ENCODE data around the gene P3H2. TPM values are rescaled to one million over a fixed set of nuclear protein-coding genes. Genes with fewer than 3 reads are reported as not detected.

The P3H2 gene
- total RNA-seq, 1 experiment from 2014 or later: 0.76 TPM

GRCh38 chr3:190084983-190085382, 35.7 kb downstream of the P3H2 start:
- Histone ChIP-seq H3K4me3 (replicated peaks in 1 of 2; ENCODE audit: low read depth in 1 of 2, low read length in 2 of 2) (no peak overlapping the region), H2AFZ (ENCODE audit: low read depth, low read length, poor library complexity, severe bottlenecking) (no peak overlapping the region), H3K4me2 (ENCODE audit: low read length) (no peak overlapping the region), H3K9me3 (ENCODE audit: control insufficient read depth in 1 of 2, insufficient read depth in 1 of 2, low read depth in 1 of 2, low read length in 2 of 2) (no peaks in the 10 kb centered on the region), H3K27ac (ENCODE audit: low read depth, low read length) (no peak overlapping the region), H3K27me3 (ENCODE audit: insufficient read depth, low read length) (no peaks in the 10 kb centered on the region), H3K9me2 (ENCODE audit: insufficient read depth) (no peaks in the 10 kb centered on the region), H3K79me2 (ENCODE audit: insufficient read depth, low read length) (no peaks in the 10 kb centered on the region), H3K9ac (ENCODE audit: low read length) (no peak overlapping the region), H3K36me3 (ENCODE audit: control insufficient read depth in 1 of 2, insufficient read depth in 2 of 2, low read length in 2 of 2) (no peaks in the 10 kb centered on the region), H4K20me1 (ENCODE audit: insufficient read depth) (no peaks in the 10 kb centered on the region), H3K4me1 (ENCODE audit: control insufficient read depth in 1 of 2, insufficient read depth in 2 of 2, low read length in 2 of 2) (no peaks in the 10 kb centered on the region)
- no TSS peak for BruUV-seq (replicated peaks)
- ChIA-PET POLR2A (no interaction called here), CTCF (no interaction called here), RAD21 (ENCODE audit: low non-redundant PET in 1 of 2, low total read pairs in 2 of 2, uncharacterized antibody in 2 of 2, unreplicated experiment in 2 of 2) (no interaction called here)
- TF ChIP-seq POLR2AphosphoS5 (IDR thresholded peaks at IDR 0.05; ENCODE audit: low read depth, low read length) (no peak), EZH2 (IDR thresholded peaks at IDR 0.05) (no peak), CEBPB (IDR thresholded peaks at IDR 0.05; ENCODE audit: low read depth) (no peak), SRF (IDR thresholded peaks at IDR 0.05; ENCODE audit: low read depth) (no peak), POLR2A (IDR thresholded peaks at IDR 0.05; ENCODE audit: borderline replicate concordance, extremely low read depth, insufficient read depth, insufficient read length) (no peak), SP1 (IDR thresholded peaks at IDR 0.05; ENCODE audit: low read depth) (no peak), ZBTB33 (IDR thresholded peaks at IDR 0.05; ENCODE audit: extremely low read depth, insufficient replicate concordance, low read length) (no peak), EZH2phosphoT487 (IDR thresholded peaks at IDR 0.05; ENCODE audit: borderline replicate concordance) (no peak), JUND (IDR thresholded peaks at IDR 0.05) (no peak), CTCF (IDR thresholded peaks at IDR 0.05 in 2 of 3, conservative IDR thresholded peaks at IDR 0.05 in 1 of 3; ENCODE audit: borderline replicate concordance in 1 of 3, insufficient read depth in 1 of 3, low read depth in 2 of 3, low read length in 2 of 3) (no peak), MAX (IDR thresholded peaks at IDR 0.05) (no peak), ATF3 (IDR thresholded peaks at IDR 0.05) (no peak), ELF1 (IDR thresholded peaks at IDR 0.05; ENCODE audit: borderline replicate concordance, low read depth) (no peak), CBX3 (IDR thresholded peaks at IDR 0.05; ENCODE audit: low read depth) (no peak)
- DNase-seq (ENCODE audit: low read depth, low spot score) (no peak), ATAC-seq (no peak)
- intact Hi-C loops (cut with micrococcal nuclease): no loop called here

Measured in HCT116 (cell line).